AG04450 (cell line): ENCODE measurements around the gene NME5. TPM values are rescaled to one million over a fixed set of nuclear protein-coding genes. Genes with fewer than 3 reads are reported as not detected.

Source experiments
- CTCF ChIA-PET: fragments of 300-600, 350-600 bp; formaldehyde crosslinking; extraction: SDS; loops from one replicate; lab custom pipeline; 2022; ENCODE audit warnings: antibody characterized with exemption, inconsistent platforms; lab: Charles Lee
- POLR2A ChIA-PET: fragments of 350-600 bp; formaldehyde crosslinking; extraction: SDS; loops from one replicate; lab custom pipeline; 2021; ENCODE audit warnings: antibody characterized with exemption, inconsistent platforms; lab: Yijun Ruan, JAX
- DNase-seq: peaks from one replicate; pipeline ENCODE4 v3.0.0-alpha.2; 2011; ENCODE audit warnings: low read depth, low spot score
- H3K27ac ChIP-seq: one replicate; pipeline ENCODE4 v1.5.1; 2012; ENCODE audit warnings: low read depth, low read length, control low read depth
- H3K27me3 ChIP-seq: one replicate; pipeline ENCODE4 v1.6.0; 2012; ENCODE audit warnings: low read length; ENCODE audit not compliant: control insufficient read depth, insufficient read depth
- H3K4me3 ChIP-seq: 2 replicates; pipeline ENCODE4 v1.5.1; 2011; ENCODE audit warnings: mild to moderate bottlenecking, low read depth, low read length, control low read depth
- H3K9me3 ChIP-seq: 2 replicates; pipeline ENCODE4 v1.5.1; 2012; ENCODE audit warnings: low read length; ENCODE audit not compliant: control insufficient read depth, insufficient read depth
- CTCF ChIP-seq: IDR thresholded peaks from 2 replicates; pipeline ENCODE4 v1.5.1; 2011; ENCODE audit warnings: low read depth, low read length, control low read depth, inconsistent platforms
- polyA plus RNA-seq: library from polyadenylated mRNA; depleted of rRNA; stranded (reverse); fragments of >200 nt; gene quantifications from 2 replicates; pipeline ENCODE4 v1.2.3, GENCODE V29; 2011

The NME5 gene
- polyA plus RNA-seq, 1 experiment = 0.43 TPM

GRCh38 chr5:138128334-138128733 is 10.9 kb downstream of the NME5 start:
- Histone ChIP-seq H3K27ac (no peak overlapping the region), H3K27me3 (no peaks in the 10 kb centered on the region), H3K9me3 (no peaks in the 10 kb centered on the region), H3K4me3 (no peak overlapping the region)
- TF ChIP-seq CTCF = no peak
- CTCF ChIA-PET = interaction anchor here (2.1 to 7.8 kb wide), 3 partner anchors 51 to 349 kb away, joined by 7 to 158 read pairs (median 19); no protein-coding TSS in a partner anchor
- POLR2A ChIA-PET = no interaction called here
- no peak for DNase-seq

GRCh38 chr5:138115254-138115653 is 24.0 kb downstream of the NME5 start:
- no peak for DNase-seq
- no peak for TF ChIP-seq CTCF
- POLR2A ChIA-PET = no interaction called here
- CTCF ChIA-PET = interaction anchor here (0.5 to 0.7 kb wide), 2 partner anchors 8 to 48 kb away, joined by 4 to 5 read pairs; no protein-coding TSS in a partner anchor
- Histone ChIP-seq H3K9me3 (no peaks in the 10 kb centered on the region), H3K27me3 (peaks cover 10% of the 10 kb centered on the region), H3K4me3 (no peak overlapping the region), H3K27ac (no peak overlapping the region)

- DNase-seq = no peak
- Histone ChIP-seq H3K4me3 (no peak overlapping the region), H3K27me3 (peaks cover 12% of the 10 kb centered on the region), H3K9me3 (no peaks in the 10 kb centered on the region), H3K27ac (no peak overlapping the region)
- ChIA-PET POLR2A (interaction anchor here (1.0 kb wide), 1 partner anchor 79 kb away, joined by 3 read pairs; the partner anchor contains the start of gene FAM13B), CTCF (interaction anchor here (1.2 to 7.5 kb wide), 2 partner anchors 22 to 35 kb away, joined by 4 to 38 read pairs; no protein-coding TSS in a partner anchor)
- TF ChIP-seq CTCF = no peak
These were observed 27.3 kb downstream of the NME5 start for GRCh38 chr5:138111937-138112336.

GRCh38 chr5:138111181-138111580 is 28.0 kb downstream of the NME5 start:
- DNase-seq = no peak
- H3K27ac ChIP-seq = no peak overlapping the region
- H3K4me3 ChIP-seq = no peak overlapping the region
- no peaks in the 10 kb centered on the region for H3K9me3 ChIP-seq
- H3K27me3 ChIP-seq = peaks cover 12% of the 10 kb centered on the region
- ChIA-PET CTCF (interaction anchor here (1.2 to 7.5 kb wide), 2 partner anchors 22 to 34 kb away, joined by 4 to 38 read pairs; no protein-coding TSS in a partner anchor), POLR2A (interaction anchor here (1.0 kb wide), 1 partner anchor 78 kb away, joined by 3 read pairs; the partner anchor contains the start of gene FAM13B)
- TF ChIP-seq CTCF = no peak

- no peak for TF ChIP-seq CTCF
- Histone ChIP-seq H3K27ac (no peak overlapping the region), H3K9me3 (no peaks in the 10 kb centered on the region), H3K27me3 (peaks cover 12% of the 10 kb centered on the region), H3K4me3 (no peak overlapping the region)
- ChIA-PET CTCF (interaction anchor here (7.5 kb wide), 1 partner anchor 33 kb away, joined by 38 read pairs; no protein-coding TSS in a partner anchor), POLR2A (no interaction called here)
- DNase-seq = no peak
These were observed 28.8 kb downstream of the NME5 start for GRCh38 chr5:138110266-138110963.
